GM21825 (cell line): ENCODE measurements around the gene TMEM129.

Source experiments
- ATAC-seq: cut with Tn5 transposase; IDR thresholded peaks from one replicate; pipeline ENCODE4 v1.9.1; 2021; ENCODE audit warnings: mild to moderate bottlenecking, moderate library complexity; ENCODE audit not compliant: unreplicated experiment

Gene TMEM129

GRCh38 chr4:1745165-1745564 lies 24.0 kb upstream of the TMEM129 start:
- ATAC-seq, result no peak

- no peak for ATAC-seq
These were observed 23.4 kb upstream of the TMEM129 start for GRCh38 chr4:1744552-1744951.

- ATAC-seq, result no peak
These were observed 22.9 kb upstream of the TMEM129 start for GRCh38 chr4:1743975-1744374.

GRCh38 chr4:1743551-1743950 lies 22.4 kb upstream of the TMEM129 start:
- ATAC-seq, result no peak

GRCh38 chr4:1741208-1741607 lies 20.1 kb upstream of the TMEM129 start:
- ATAC-seq, result no peak

- ATAC-seq, result no peak
These were observed 19.0 kb upstream of the TMEM129 start for GRCh38 chr4:1740021-1740545.

GRCh38 chr4:1739358-1739757 lies 18.2 kb upstream of the TMEM129 start:
- no peak for ATAC-seq

GRCh38 chr4:1738410-1738809 lies 17.3 kb upstream of the TMEM129 start:
- no peak for ATAC-seq

GRCh38 chr4:1737666-1738065 lies 16.5 kb upstream of the TMEM129 start:
- no peak for ATAC-seq

GRCh38 chr4:1736812-1737211 lies 15.7 kb upstream of the TMEM129 start:
- no peak for ATAC-seq

- no peak for ATAC-seq
These were observed 14.1 kb upstream of the TMEM129 start for GRCh38 chr4:1735215-1735614.

GRCh38 chr4:1732911-1733310 lies 11.8 kb upstream of the TMEM129 start:
- no peak for ATAC-seq

- ATAC-seq, result no peak
These were observed 10.1 kb upstream of the TMEM129 start for GRCh38 chr4:1731180-1731579.

GRCh38 chr4:1730532-1731135 lies 9.5 kb upstream of the TMEM129 start:
- ATAC-seq, result no peak

GRCh38 chr4:1728061-1728980 lies 7.2 kb upstream of the TMEM129 start:
- no peak for ATAC-seq

- ATAC-seq, result no peak
These were observed 6.3 kb upstream of the TMEM129 start for GRCh38 chr4:1727117-1728031.

- no peak for ATAC-seq
These were observed 5.2 kb upstream of the TMEM129 start for GRCh38 chr4:1726146-1726934.

- no peak for ATAC-seq
These were observed 4.4 kb upstream of the TMEM129 start for GRCh38 chr4:1725521-1725920.

GRCh38 chr4:1723131-1723801 lies 2.1 kb upstream of the TMEM129 start:
- ATAC-seq, result no peak
